Measurements from ENCODE around the gene C5orf15.

- TF ChIP-seq CTCF (IDR thresholded peaks at IDR 0.05; ENCODE audit: insufficient read depth, low read length) (no peak), POLR2AphosphoS5 (IDR thresholded peaks at IDR 0.05; ENCODE audit: low read depth) (no peak), SPI1 (IDR thresholded peaks at IDR 0.05; ENCODE audit: borderline replicate concordance, low read depth) (no peak)
- TF ChIP-seq, protein P1, sequence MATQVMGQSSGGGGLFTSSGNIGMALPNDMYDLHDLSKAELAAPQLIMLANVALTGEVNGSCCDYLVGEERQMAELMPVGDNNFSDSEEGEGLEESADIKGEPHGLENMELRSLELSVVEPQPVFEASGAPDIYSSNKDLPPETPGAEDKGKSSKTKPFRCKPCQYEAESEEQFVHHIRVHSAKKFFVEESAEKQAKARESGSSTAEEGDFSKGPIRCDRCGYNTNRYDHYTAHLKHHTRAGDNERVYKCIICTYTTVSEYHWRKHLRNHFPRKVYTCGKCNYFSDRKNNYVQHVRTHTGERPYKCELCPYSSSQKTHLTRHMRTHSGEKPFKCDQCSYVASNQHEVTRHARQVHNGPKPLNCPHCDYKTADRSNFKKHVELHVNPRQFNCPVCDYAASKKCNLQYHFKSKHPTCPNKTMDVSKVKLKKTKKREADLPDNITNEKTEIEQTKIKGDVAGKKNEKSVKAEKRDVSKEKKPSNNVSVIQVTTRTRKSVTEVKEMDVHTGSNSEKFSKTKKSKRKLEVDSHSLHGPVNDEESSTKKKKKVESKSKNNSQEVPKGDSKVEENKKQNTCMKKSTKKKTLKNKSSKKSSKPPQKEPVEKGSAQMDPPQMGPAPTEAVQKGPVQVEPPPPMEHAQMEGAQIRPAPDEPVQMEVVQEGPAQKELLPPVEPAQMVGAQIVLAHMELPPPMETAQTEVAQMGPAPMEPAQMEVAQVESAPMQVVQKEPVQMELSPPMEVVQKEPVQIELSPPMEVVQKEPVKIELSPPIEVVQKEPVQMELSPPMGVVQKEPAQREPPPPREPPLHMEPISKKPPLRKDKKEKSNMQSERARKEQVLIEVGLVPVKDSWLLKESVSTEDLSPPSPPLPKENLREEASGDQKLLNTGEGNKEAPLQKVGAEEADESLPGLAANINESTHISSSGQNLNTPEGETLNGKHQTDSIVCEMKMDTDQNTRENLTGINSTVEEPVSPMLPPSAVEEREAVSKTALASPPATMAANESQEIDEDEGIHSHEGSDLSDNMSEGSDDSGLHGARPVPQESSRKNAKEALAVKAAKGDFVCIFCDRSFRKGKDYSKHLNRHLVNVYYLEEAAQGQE (IDR thresholded peaks at IDR 0.05; ENCODE audit: insufficient replicate concordance, low read depth) = no peak
Measured at GRCh38 chr5:134003064-134003816, 34.8 kb upstream of the C5orf15 start.

Data from HL-60 (cell line).